ENCODE results near the gene PINLYP. TPM values are rescaled to one million over a fixed set of nuclear protein-coding genes. Genes with fewer than 3 reads are reported as not detected.

Gene PINLYP
- total and polyA plus RNA-seq, 2 of the 13 experiments (the other 11 are each of a cell fraction or from before 2014, with no cell fraction given) = 0.21 to 0.24 TPM

DNA sequence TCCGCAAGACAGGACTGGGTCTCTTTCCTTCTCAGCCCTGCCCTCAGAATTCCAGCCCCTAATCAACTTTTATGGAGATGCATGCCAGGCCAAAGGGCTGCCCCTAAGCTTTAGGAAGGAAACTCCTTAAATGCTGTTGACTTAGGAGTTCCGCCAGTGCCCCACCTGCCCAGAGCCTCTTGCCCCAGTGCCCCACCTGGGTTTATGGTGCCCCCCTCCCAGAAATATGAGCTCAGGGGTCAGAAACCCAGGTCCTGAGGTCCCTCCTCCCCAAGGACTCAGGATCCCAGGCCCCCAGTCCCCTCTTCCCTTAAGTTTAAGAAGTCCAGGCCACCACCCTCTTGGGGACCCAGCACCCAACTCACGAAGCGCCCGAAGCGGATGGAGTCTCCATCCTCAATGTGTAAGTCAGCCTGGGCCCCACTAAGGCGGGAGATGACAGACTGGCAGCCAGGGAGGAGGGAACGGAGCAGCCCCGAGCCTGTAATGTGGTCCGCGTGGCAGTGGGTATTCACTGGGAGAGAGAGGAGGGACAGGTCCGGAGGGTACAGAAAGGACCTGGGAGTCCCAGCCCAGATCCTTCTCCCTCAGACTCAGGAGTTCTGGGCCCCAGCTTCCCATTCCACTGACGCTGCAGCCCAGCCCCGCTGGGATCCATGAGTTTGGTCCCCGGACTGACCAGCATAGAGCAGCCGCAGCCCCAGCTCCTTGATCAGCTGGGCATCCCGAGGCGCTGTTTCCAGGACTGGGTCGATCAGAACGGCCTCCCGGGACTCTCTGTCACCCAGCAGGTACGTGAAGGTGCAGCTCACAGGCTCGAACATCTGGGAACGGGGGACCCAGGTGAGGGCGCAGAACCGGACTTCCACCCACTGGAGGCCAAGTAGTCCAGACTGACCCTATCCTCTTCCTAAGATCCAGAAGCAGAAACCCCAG, 49.5 kb upstream of the PINLYP start (continued):
- TF ChIP-seq, protein P1, sequence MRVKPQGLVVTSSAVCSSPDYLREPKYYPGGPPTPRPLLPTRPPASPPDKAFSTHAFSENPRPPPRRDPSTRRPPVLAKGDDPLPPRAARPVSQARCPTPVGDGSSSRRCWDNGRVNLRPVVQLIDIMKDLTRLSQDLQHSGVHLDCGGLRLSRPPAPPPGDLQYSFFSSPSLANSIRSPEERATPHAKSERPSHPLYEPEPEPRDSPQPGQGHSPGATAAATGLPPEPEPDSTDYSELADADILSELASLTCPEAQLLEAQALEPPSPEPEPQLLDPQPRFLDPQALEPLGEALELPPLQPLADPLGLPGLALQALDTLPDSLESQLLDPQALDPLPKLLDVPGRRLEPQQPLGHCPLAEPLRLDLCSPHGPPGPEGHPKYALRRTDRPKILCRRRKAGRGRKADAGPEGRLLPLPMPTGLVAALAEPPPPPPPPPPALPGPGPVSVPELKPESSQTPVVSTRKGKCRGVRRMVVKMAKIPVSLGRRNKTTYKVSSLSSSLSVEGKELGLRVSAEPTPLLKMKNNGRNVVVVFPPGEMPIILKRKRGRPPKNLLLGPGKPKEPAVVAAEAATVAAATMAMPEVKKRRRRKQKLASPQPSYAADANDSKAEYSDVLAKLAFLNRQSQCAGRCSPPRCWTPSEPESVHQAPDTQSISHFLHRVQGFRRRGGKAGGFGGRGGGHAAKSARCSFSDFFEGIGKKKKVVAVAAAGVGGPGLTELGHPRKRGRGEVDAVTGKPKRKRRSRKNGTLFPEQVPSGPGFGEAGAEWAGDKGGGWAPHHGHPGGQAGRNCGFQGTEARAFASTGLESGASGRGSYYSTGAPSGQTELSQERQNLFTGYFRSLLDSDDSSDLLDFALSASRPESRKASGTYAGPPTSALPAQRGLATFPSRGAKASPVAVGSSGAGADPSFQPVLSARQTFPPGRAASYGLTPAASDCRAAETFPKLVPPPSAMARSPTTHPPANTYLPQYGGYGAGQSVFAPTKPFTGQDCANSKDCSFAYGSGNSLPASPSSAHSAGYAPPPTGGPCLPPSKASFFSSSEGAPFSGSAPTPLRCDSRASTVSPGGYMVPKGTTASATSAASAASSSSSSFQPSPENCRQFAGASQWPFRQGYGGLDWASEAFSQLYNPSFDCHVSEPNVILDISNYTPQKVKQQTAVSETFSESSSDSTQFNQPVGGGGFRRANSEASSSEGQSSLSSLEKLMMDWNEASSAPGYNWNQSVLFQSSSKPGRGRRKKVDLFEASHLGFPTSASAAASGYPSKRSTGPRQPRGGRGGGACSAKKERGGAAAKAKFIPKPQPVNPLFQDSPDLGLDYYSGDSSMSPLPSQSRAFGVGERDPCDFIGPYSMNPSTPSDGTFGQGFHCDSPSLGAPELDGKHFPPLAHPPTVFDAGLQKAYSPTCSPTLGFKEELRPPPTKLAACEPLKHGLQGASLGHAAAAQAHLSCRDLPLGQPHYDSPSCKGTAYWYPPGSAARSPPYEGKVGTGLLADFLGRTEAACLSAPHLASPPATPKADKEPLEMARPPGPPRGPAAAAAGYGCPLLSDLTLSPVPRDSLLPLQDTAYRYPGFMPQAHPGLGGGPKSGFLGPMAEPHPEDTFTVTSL (CRISPR knock-in tag; IDR thresholded peaks at IDR 0.05; ENCODE audit: borderline replicate concordance) = no peak
- TF ChIP-seq MXI1 (IDR thresholded peaks at IDR 0.05; ENCODE audit: borderline replicate concordance, low read depth, low read length) = 0 out of 3 replicates have a peak, but pooled peaks have one; percentile 12
- TF ChIP-seq ASH2L (IDR thresholded peaks at IDR 0.05; ENCODE audit: insufficient read length, low read depth, low read length) = peak; percentile 7
- peak; percentile 46; the same call in 1 of the 2 replicates for TF ChIP-seq UBTF (CRISPR knock-in tag; IDR thresholded peaks at IDR 0.05)
- TF ChIP-seq RFX5 (IDR thresholded peaks at IDR 0.05; ENCODE audit: low read depth, low read length) = no peak
- no peak for TF ChIP-seq ONECUT2 (CRISPR knock-in tag; IDR thresholded peaks at IDR 0.05)
- no peak for TF ChIP-seq ZNF256 (CRISPR knock-in tag; conservative IDR thresholded peaks at IDR 0.05)
- peak; percentile 12 for TF ChIP-seq XRCC5 (optimal IDR thresholded peaks at IDR 0.05; ENCODE audit: low read length)
- TF ChIP-seq SNAPC4 (CRISPR knock-in tag; IDR thresholded peaks at IDR 0.05) = no peak
- TF ChIP-seq ZNF766 (CRISPR knock-in tag; IDR thresholded peaks at IDR 0.05; ENCODE audit: borderline replicate concordance) = 0 out of 2 replicates have a peak, but pooled peaks have one; percentile 5
- peak; percentile 40; the same call in 1 of the 2 replicates for TF ChIP-seq STAT6 (CRISPR knock-in tag; IDR thresholded peaks at IDR 0.05; ENCODE audit: borderline replicate concordance)

Measured in HepG2 (cell line).